Neuronal stem cell (in vitro differentiated cells): Measurements from ENCODE around the gene CCDC9B.

Experiments used
- DNase-seq: peaks from one replicate; pipeline ENCODE4 v3.0.0-alpha.2; 2013; ENCODE audit warnings: low spot score
- H2AFZ ChIP-seq: one replicate; pipeline ENCODE4 v1.6.1; 2013; ENCODE audit warnings: mild to moderate bottlenecking, low read length, inconsistent platforms
- H2AK5ac ChIP-seq: 2 replicates; pipeline ENCODE4 v1.6.1; 2013; ENCODE audit warnings: low read depth, mild to moderate bottlenecking, inconsistent platforms, low read length, moderate library complexity, mixed read lengths
- H2BK120ac ChIP-seq: 2 replicates; pipeline ENCODE4 v1.6.1; 2013; ENCODE audit warnings: low read depth, mild to moderate bottlenecking, inconsistent platforms, low read length, moderate library complexity, mixed read lengths
- H2BK12ac ChIP-seq: one replicate; pipeline ENCODE4 v1.6.1; 2013; ENCODE audit warnings: low read length, inconsistent platforms
- H2BK15ac ChIP-seq: 2 replicates; pipeline ENCODE4 v1.6.1; 2013; ENCODE audit warnings: mild to moderate bottlenecking, low read length, inconsistent platforms, mixed read lengths
- H2BK5ac ChIP-seq: one replicate; pipeline ENCODE4 v1.6.1; 2013; ENCODE audit warnings: inconsistent platforms, mild to moderate bottlenecking, low read length, moderate library complexity
- H3K14ac ChIP-seq: one replicate; pipeline ENCODE4 v1.6.1; 2013; ENCODE audit warnings: low read length, inconsistent platforms
- H3K18ac ChIP-seq: 2 replicates; pipeline ENCODE4 v1.6.1; 2013; ENCODE audit warnings: low read length, inconsistent platforms
- H3K23ac ChIP-seq: 2 replicates; pipeline ENCODE4 v1.6.1; 2013; ENCODE audit warnings: low read depth, mild to moderate bottlenecking, mixed read lengths, low read length, inconsistent platforms; ENCODE audit not compliant: poor library complexity
- H3K27ac ChIP-seq: replicated peaks from 3 replicates; pipeline ENCODE4 v1.5.1; 2013; ENCODE audit warnings: low read length, inconsistent platforms
- H3K27me3 ChIP-seq, 3 experiments: 2 replicates each; pipeline ENCODE4 v1.6.1; 2013; ENCODE audit warnings: low read length in 3 of 3, mild to moderate bottlenecking in 2 of 3, inconsistent platforms in 1 of 3, low read depth in 1 of 3, mixed read lengths in 1 of 3, moderate library complexity in 1 of 3; ENCODE audit not compliant: control insufficient read depth in 3 of 3, insufficient read depth in 3 of 3
- H3K36me3 ChIP-seq, 2 donors: replicated peaks in 1 of 2; 2 replicates each; pipeline ENCODE4 v1.6.1; 2013; ENCODE audit warnings: low read length in 2 of 2; ENCODE audit not compliant: control insufficient read depth in 2 of 2, insufficient read depth in 2 of 2
- H3K4ac ChIP-seq: 2 replicates; pipeline ENCODE4 v1.6.1; 2013; ENCODE audit warnings: inconsistent platforms, mild to moderate bottlenecking, low read length, moderate library complexity
- H3K4me1 ChIP-seq, 2 donors: 1 replicate in 1 of 2; 2 replicates in 1 of 2; pipeline ENCODE4 v1.6.1; 2013; ENCODE audit warnings: low read length in 2 of 2, low read depth in 1 of 2; ENCODE audit not compliant: control insufficient read depth in 2 of 2, insufficient read depth in 1 of 2
- H3K4me2 ChIP-seq: one replicate; pipeline ENCODE4 v1.6.1; 2013; ENCODE audit warnings: mild to moderate bottlenecking, low read length, inconsistent platforms; ENCODE audit not compliant: insufficient read depth, poor library complexity, severe bottlenecking
- H3K4me3 ChIP-seq, 2 donors: 2 replicates each; pipeline ENCODE4 v1.5.1; 2013; ENCODE audit warnings: low read length in 2 of 2, mild to moderate bottlenecking in 2 of 2, inconsistent platforms in 1 of 2, moderate library complexity in 1 of 2
- H3K79me1 ChIP-seq: one replicate; pipeline ENCODE4 v1.6.1; 2013; ENCODE audit warnings: low read depth, mild to moderate bottlenecking, inconsistent platforms, low read length, moderate library complexity
- H3K9ac ChIP-seq: one replicate; pipeline ENCODE4 v1.6.1; 2013; ENCODE audit warnings: mild to moderate bottlenecking, low read depth, low read length, inconsistent platforms; ENCODE audit not compliant: poor library complexity
- H3K9me3 ChIP-seq, 2 donors: replicated peaks in 1 of 2; 2 replicates each; pipeline versions ENCODE3 to v1.6.1; 2013; ENCODE audit warnings: low read length in 2 of 2, mild to moderate bottlenecking in 2 of 2, inconsistent platforms in 1 of 2, low read depth in 1 of 2, mixed read lengths in 1 of 2, moderate library complexity in 1 of 2; ENCODE audit not compliant: control insufficient read depth in 2 of 2, insufficient read depth in 1 of 2
- H4K8ac ChIP-seq: one replicate; pipeline ENCODE4 v1.6.1; 2013; ENCODE audit warnings: low read depth, mild to moderate bottlenecking, inconsistent platforms, low read length, moderate library complexity
- H4K91ac ChIP-seq: one replicate; pipeline ENCODE4 v1.6.1; 2013; ENCODE audit warnings: low read length, low read depth, mild to moderate bottlenecking, inconsistent platforms; ENCODE audit not compliant: poor library complexity
- WGBS, 2 donors: extraction: QIAGEN DNeasy Blood & Tissue Kit; methylation state at CpG; one replicate each; pipeline ENCODE4 v1.1.7; 2013; ENCODE audit warnings: missing lambda C conversion rate in 2 of 2, mixed read lengths in 1 of 2; ENCODE audit not compliant: insufficient read length in 2 of 2, insufficient replicate concordance in 1 of 2; ENCODE audit errors: extremely low coverage in 2 of 2; 5-methylcytosine and 5-hydroxymethylcytosine counted together

The CCDC9B gene

DNA sequence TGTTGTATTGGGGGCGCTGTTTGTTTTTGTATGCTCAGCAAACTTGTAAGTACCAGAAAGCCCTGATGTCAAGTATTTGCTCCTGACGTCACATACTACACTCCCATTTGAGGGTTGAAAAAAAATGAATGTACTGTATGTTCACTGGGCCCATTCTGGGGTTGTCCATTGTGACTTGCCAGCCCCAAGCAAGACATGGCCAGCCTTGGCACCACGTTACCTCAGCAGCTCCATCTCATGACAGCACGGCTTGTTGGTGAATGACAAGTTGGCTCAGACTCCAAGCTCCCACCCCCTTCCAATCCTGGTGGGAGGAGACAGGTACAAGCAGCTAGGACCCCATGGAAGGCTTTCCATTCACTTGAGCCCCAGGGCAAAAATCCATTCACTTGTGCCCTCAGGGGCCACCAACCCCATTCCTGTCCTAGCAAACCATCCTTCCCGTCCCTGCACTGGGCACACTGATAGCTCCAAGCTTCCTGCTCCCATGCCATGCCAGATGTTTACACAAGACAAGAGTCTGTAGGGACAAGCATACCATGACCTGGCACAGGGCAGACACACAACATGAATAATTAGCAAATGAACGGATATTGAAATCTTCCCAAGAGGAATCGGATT lies 11.7 kb upstream of the CCDC9B start:
- H3K4me3 ChIP-seq = no peak overlapping the region
- peaks cover 3 to 7% of the 10 kb centered on the region in 2 donors for H3K4me1 ChIP-seq
- H3K23ac ChIP-seq = no peak overlapping the region
- no peak overlapping the region for H2AK5ac ChIP-seq
- no peak overlapping the region for H4K8ac ChIP-seq
- no peak overlapping the region for H2BK5ac ChIP-seq
- H3K27ac ChIP-seq = no peak overlapping the region
- H4K91ac ChIP-seq = no peak overlapping the region
- no peak overlapping the region for H3K14ac ChIP-seq
- H2BK120ac ChIP-seq = no peak overlapping the region
- no peaks in the 10 kb centered on the region for H3K79me1 ChIP-seq
- H2BK12ac ChIP-seq = no peak overlapping the region
- H3K4ac ChIP-seq = no peak overlapping the region
- no peaks in the 10 kb centered on the region for H3K36me3 ChIP-seq
- no CpG with 5 or more reads among the region's 7 CpGs for WGBS, 2 donors
- no peak for DNase-seq
- H2AFZ ChIP-seq = no peak overlapping the region
- H3K9me3 ChIP-seq = no peaks in the 10 kb centered on the region
- H2BK15ac ChIP-seq = no peak overlapping the region
- H3K4me2 ChIP-seq = no peak overlapping the region
- peaks cover 0 to 83% (median 3%) of the 10 kb centered on the region in 3 experiments for H3K27me3 ChIP-seq
- H3K9ac ChIP-seq = no peak overlapping the region
- no peak overlapping the region for H3K18ac ChIP-seq

DNA sequence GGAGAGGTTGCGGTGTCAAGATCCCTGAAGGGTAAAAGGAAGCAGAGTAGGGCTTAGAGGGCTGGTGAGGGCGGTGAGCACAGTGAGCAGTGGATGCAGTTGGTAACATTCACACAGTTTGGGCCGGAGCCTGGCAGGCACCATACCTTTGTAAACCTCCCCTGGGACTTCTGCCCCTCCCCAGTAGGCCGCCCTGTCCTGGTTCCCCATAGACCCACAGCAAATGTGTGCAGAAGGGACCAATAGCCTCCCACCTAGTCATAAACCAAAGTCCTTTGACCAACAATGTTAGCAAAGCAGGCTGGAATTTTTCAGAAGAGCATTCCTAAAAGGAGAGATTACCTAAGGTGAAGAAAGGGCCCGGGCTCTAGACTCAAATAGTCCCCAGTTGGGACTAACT lies 8.4 kb upstream of the CCDC9B start:
- Histone ChIP-seq H3K4me3 (no peak overlapping the region), H2BK15ac (no peak overlapping the region), H3K9me3 (no peaks in the 10 kb centered on the region), H2AFZ (no peak overlapping the region), H3K4me1 (peaks cover 0 to 4% of the 10 kb centered on the region in 2 donors), H3K36me3 (no peaks in the 10 kb centered on the region), H2BK12ac (no peak overlapping the region), H3K23ac (no peak overlapping the region), H3K27ac (no peak overlapping the region), H3K27me3 (peaks cover 0 to 76% (median 0%) of the 10 kb centered on the region in 3 experiments), H3K79me1 (no peaks in the 10 kb centered on the region), H3K9ac (no peak overlapping the region), H3K14ac (no peak overlapping the region), H4K91ac (no peak overlapping the region), H3K18ac (peak overlapping the region; percentile 30), H3K4me2 (no peak overlapping the region), H4K8ac (no peak overlapping the region), H3K4ac (no peak overlapping the region), H2AK5ac (no peak overlapping the region), H2BK120ac (no peak overlapping the region), H2BK5ac (no peak overlapping the region)
- no peak for DNase-seq
- WGBS, 2 donors = no CpG with 5 or more reads among the region's 5 CpGs

DNA sequence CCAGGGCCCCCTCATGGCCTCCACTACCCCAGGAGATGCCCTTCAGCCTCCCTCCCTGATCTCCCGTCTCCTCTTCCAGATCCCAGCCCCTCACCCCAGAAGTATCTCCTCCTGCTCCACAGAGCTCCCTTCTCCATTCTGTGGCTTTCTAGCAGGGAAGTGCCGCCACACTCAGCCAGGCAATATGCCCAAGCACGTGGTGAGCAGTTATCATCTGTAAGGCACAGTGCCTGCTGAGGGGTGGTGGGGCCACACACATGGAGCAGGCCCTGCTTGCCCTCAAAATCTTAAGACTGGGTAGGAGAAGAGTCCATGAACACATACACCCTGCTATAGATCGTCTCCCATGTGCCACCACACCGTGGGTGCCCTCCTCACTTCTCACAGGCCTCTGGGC lies 7.7 kb upstream of the CCDC9B start:
- Histone ChIP-seq H3K36me3 (no peaks in the 10 kb centered on the region), H3K4me1 (no peaks in the 10 kb centered on the region)
- no peak for DNase-seq

DNA sequence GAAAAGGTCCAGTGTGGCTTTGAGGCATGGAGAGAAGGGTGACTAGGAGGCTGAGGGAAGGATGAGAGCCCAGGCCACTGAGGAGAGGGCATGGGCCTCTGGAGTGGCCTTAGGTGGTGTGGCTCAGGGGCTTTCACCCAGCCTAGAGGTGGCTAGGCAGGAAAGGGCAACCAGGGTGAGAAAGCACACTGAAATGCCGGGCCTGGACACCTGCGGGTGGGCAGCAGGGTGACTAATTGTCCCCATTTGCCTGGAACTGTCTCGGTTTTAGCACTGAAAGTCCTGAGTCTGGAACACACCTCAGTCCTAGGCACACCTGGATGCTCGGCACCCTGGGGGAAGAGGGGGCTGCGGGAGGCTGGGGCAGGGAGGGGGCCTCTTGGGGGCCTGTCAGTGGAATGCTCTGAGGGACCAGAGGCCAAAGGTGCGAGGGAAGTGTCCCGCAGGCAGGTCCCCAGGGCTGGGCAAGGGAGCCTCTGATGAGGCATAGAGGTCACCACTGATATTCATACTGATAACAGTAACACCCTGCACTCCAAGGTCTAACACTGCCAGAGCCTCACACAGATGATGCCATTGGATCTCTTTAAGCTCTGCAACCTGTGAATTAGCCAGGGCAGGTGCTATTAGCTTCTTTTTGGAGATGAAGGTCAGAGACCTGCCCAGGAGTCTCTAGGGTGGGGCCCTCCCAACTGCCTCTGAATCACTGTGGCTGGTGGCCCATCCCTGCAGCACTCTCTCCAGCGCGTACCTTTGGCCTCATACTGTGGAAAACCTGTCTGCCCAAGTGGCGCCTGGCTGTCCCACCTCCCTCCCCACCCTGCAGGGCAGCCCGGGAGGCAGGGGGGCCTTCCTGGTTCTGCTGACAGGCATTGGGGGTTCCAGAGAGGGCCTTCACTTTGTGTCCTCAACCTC lies 7.1 kb upstream of the CCDC9B start:
- Histone ChIP-seq H4K91ac (no peak overlapping the region), H3K23ac (no peak overlapping the region), H3K79me1 (no peaks in the 10 kb centered on the region), H2BK12ac (no peak overlapping the region), H2AK5ac (no peak overlapping the region), H2AFZ (no peak overlapping the region), H3K9ac (no peak overlapping the region), H3K4me2 (no peak overlapping the region), H3K4me1 (no peaks in the 10 kb centered on the region), H3K27ac (no peak overlapping the region), H2BK5ac (no peak overlapping the region), H3K18ac (no peak overlapping the region), H3K4ac (no peak overlapping the region), H2BK120ac (no peak overlapping the region), H3K9me3 (no peaks in the 10 kb centered on the region), H3K4me3 (no peak overlapping the region), H2BK15ac (peak overlapping the region; percentile 39), H3K14ac (no peak overlapping the region), H3K27me3 (peaks cover 0 to 62% (median 0%) of the 10 kb centered on the region in 3 experiments), H4K8ac (no peak overlapping the region), H3K36me3 (no peaks in the 10 kb centered on the region)
- DNase-seq = no peak
- no CpG with 5 or more reads among the region's 11 CpGs for WGBS, 2 donors

More for the DNA sequence above, 7.7 kb upstream of the CCDC9B start:
- H2BK5ac ChIP-seq = no peak overlapping the region
- no peaks in the 10 kb centered on the region for H3K9me3 ChIP-seq
- H3K4me2 ChIP-seq = no peak overlapping the region
- H2AK5ac ChIP-seq = no peak overlapping the region
- no peak overlapping the region for H3K9ac ChIP-seq
- H2BK120ac ChIP-seq = peak overlapping the region; percentile 9
- no peak overlapping the region for H3K18ac ChIP-seq
- no peak overlapping the region for H3K4me3 ChIP-seq
- H3K79me1 ChIP-seq = no peaks in the 10 kb centered on the region
- no peak overlapping the region for H4K8ac ChIP-seq
- H3K27me3 ChIP-seq = peaks cover 0 to 69% (median 0%) of the 10 kb centered on the region in 3 experiments
- H2BK12ac ChIP-seq = no peak overlapping the region
- H2AFZ ChIP-seq = no peak overlapping the region
- H3K23ac ChIP-seq = peak overlapping the region; percentile 18
- H4K91ac ChIP-seq = peak overlapping the region; percentile 59
- no peak overlapping the region for H3K4ac ChIP-seq
- no CpG with 5 or more reads among the region's 5 CpGs for WGBS, 2 donors
- peak overlapping the region; percentile 39 for H2BK15ac ChIP-seq
- no peak overlapping the region for H3K14ac ChIP-seq
- no peak overlapping the region for H3K27ac ChIP-seq
